RCC 7860 (cell line): ENCODE results near the gene ROS1.
A peak's percentile ranks its signal among the peaks of the same experiment; 100 is the strongest.
"Not testable (repeated sequence)": the region's sequence is repeated elsewhere in the genome, so short reads cannot be mapped to it uniquely, and the experiment has no call there.

Experiments used
- DNase-seq: peaks from one replicate; pipeline ENCODE4 v3.0.0-alpha.2; 2015; ENCODE audit warnings: low spot score
- FAIRE-seq: peaks from 2 replicates; lab custom pipeline; 2012; peaks lifted over from hg19 to GRCh38; lab: Jason Lieb, UNC

ROS1 gene

DNA sequence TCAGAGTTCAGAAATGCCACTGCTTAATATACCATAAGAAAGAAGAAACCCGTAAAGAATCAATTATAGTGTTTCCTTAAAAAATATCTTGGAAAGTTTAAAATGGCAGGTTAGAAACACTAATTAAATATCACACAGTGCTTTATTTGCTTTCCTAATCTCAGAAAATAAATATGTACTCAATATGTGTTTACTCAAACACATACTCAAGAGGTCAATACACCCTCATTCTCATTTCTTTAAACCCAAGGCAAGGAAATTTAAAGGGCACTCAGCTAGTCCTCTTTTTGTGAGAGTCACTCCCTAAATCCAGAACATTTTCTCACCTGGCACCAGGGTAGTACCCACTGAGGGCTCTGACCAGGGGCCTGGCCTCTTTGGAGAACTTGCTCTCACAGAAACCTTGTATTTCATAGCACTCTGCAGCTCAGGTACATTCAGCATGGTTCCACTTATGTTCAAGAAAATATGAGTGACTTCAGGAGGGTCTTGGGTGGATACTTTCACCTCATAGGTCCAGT lies 38.2 kb downstream of the ROS1 start:
- DNase-seq: no peak

GRCh38 chr6:117384659-117385058 lies 41.1 kb downstream of the ROS1 start:
- no peak for DNase-seq
- FAIRE-seq: no peak

More for the DNA sequence above, 38.2 kb downstream of the ROS1 start:
- FAIRE-seq: no peak

DNA sequence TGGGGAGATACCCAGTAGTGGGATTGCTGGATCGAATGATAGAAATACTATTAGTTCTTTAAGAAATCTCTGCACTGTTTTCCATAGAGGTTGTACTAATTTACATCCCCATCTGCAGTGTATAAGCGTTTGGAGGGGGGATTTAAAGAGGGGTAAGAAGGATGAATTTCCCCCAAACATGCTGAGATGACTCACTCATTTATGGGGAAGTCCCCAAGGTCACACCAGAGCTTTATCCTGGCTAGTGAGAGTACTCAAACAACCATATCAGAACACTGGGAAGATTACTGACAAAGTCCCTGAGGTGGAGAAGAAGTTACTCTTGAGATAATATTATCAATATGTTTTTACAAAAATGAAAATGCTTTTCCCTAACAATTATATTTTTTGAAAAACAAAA lies 44.0 kb downstream of the ROS1 start:
- FAIRE-seq: no peak
- DNase-seq: no peak

- DNase-seq (no peak), FAIRE-seq (no peak)
These were observed 45.4 kb downstream of the ROS1 start for GRCh38 chr6:117380298-117380697.

DNA sequence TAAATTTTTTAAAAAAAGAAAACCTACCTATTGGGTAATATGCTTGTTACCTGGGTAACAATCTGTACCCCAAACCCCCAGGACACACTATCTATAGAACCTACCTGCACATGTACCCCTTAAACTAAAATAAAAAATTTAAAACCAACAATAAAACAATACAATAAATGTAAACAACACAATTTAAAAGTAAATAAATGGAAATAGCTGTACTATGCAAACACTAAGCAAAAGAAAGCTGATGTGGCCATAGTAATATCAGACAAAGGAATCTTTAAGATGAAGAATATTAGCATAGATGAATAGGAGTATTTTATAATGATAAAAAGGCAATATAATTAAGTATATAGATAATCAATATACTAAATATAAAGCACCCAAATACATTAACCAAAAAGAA lies 50.3 kb downstream of the ROS1 start:
- DNase-seq (no peak), FAIRE-seq (no peak)

DNA sequence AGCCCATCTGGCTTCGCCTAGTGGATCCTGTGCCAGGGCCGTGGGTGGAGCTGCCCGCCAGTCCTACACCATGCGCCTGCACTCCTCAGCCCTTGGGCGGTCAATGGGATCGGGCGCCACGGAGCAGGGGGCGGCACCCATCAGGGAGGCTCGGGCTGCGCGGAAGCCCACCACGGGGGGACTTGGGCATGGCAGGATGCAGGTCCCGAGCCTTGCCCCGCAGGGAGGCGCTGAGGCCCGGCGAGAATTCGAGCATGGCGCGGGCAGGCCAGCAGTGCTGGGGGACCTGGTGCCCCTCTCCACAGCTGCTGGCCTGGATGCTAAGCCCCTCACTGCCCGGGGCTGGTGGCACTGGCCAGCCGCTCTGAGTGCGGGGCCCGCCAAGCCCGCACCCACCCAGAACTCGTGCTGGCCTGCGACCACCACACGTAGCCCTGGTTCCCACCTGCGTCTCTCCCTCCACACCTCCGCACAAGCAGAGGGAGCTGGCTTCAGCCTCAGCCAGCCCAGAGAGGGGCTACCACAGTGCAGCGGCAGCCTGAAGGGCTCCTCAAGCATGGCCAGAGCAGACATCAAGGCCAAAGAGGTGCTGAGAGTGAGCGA lies 52.4 kb downstream of the ROS1 start:
- no peak for DNase-seq
- no peak for FAIRE-seq

GRCh38 chr6:117372289-117372688 lies 53.5 kb downstream of the ROS1 start:
- FAIRE-seq, DNase-seq: not testable (repeated sequence)

- no peak for DNase-seq
- FAIRE-seq: no peak
These were observed 54.2 kb downstream of the ROS1 start for GRCh38 chr6:117371492-117371891.

DNA sequence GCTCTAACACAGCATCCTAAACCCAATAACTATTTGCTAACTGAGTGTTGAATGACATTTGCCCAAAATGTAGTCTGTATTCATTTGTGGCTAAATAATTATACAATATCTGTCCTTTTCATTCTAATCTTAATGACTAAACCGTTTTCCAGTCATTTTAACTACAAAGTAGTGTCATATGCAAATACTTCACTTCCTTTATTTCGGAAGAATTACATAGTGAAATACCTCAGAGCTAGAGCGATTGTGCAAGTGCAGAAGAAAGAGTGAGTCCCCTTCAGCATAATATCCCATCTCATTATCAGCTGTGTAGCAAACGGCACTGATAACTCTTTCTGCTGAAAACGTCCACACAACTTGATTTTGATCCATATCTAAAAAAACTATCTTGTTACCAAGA lies 66.2 kb downstream of the ROS1 start:
- DNase-seq (no peak), FAIRE-seq (no peak)

DNA sequence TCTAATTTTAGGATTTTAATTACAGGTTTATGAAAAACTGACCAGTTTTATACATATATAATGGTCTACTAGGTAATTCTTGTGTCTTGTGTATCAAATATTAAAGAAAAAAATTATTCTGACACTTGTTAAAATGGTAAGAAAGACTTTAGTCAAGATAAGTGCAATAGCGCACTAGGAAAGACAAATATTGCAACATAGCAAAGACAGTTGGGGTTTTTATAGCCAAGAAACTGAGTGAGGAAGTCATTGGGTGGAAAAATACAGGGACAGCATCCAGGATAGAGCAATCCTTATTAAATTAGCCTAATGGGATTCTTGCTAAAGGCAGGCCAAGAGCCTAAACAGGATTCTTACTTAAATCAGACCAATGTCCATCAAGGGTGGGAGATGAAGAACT lies 71.1 kb downstream of the ROS1 start:
- DNase-seq: no peak

DNA sequence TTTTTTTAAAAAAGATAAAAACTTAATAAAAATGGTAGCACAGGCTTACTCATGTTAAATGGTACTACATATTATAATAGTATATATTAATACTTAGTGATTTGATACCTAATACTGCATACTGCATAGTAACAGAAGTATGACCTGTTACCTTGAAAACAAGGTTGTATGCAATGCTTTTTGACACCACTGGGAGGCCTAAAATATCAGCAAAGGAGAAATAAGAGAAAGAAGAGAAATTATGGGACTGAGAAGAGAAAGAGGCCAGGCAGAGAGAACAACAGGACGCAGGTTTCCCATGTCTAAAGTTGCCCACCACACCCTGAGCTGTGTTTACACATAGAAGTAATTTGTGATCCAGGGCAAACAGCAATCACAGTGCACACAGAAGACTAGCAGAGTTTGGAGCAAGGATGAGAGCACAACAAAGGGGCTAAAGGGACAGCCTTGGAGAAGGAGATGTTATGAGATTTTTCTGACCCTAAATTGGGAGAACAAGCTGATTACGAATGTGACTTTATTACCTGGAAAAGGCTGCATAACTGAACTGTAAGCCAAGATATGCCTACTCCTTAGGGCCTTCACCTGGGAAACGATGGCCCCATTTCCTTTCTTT lies 73.2 kb downstream of the ROS1 start:
- DNase-seq (peak; percentile 33), FAIRE-seq (peak; percentile 66)

More for the DNA sequence above, 71.1 kb downstream of the ROS1 start:
- FAIRE-seq: no peak

DNA sequence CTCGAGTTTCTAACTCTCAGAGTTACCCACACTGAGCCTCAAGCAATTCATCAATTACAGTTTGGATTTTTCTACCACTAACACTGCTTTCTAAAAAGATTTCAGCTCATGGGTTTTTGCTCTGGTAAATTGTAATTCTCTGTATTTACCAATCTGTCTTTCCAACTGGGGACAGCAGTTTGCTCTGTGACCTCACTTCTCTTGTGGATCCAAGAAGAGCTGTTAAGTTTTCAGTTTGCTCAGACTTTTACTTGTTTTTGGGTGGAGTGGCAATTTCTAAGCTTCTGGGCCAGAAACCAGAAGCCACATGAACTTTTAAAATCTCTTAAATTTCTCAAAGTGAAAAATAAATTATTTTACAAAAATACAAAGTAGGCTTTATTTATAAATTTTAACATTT lies 74.2 kb downstream of the ROS1 start:
- FAIRE-seq: no peak

GRCh38 chr6:117346142-117346930 lies 79.4 kb downstream of the ROS1 start:
- peak; percentile 39 for DNase-seq
- peak; percentile 83 for FAIRE-seq

More for the DNA sequence above, 74.2 kb downstream of the ROS1 start:
- no peak for DNase-seq

DNA sequence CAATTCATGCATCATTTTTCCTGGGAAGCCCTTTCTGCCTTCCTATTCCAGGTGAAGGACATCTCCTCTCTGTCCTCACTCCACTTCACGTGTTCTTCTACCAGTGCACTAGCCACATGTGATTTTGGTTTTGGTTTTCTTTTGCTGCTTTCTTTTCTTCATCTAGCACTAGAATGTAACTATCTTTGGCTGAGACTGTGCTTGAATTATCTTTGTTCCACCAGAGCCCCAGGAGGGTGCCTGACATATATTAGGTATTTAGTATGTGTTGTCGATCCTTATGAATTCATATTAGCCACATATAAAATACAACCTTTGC lies 80.5 kb downstream of the ROS1 start:
- DNase-seq (no peak), FAIRE-seq (no peak)

- FAIRE-seq (no peak), DNase-seq (no peak)
These were observed 81.1 kb downstream of the ROS1 start for GRCh38 chr6:117344444-117345291.

GRCh38 chr6:117338567-117338966 lies 87.2 kb downstream of the ROS1 start:
- no peak for FAIRE-seq
- no peak for DNase-seq

GRCh38 chr6:117329926-117330325 lies 95.8 kb downstream of the ROS1 start:
- DNase-seq: no peak
- no peak for FAIRE-seq

DNA sequence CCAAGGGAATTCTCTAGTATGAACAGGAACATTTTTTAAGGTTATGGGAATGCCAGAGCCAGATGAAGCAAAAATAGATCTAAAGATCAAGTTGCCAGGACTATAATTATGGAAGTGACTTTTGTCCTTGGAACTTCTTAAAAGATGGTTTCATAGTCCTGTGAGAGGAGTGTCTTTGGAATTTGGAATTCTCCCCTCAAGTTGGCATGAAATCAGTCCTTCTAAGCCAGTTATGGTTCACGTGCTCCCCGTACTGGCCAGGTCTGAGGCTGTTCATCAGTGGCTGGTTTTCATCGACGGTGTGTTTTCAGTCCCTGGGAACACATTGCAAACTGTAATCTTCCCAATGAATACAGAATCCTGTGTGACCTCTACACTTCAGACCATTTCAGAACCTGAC lies 97.2 kb downstream of the ROS1 start:
- no peak for FAIRE-seq

GRCh38 chr6:117328005-117328389 lies 97.7 kb downstream of the ROS1 start:
- FAIRE-seq: no peak
- DNase-seq: no peak

More for the DNA sequence above, 97.2 kb downstream of the ROS1 start:
- no peak for DNase-seq

- FAIRE-seq (no peak), DNase-seq (no peak)
These were observed 98.4 kb downstream of the ROS1 start for GRCh38 chr6:117327149-117328004.
